GM19043 (cell line): ENCODE measurements around the gene USP13.
"Not testable (repeated sequence)": the region's sequence is repeated elsewhere in the genome, so short reads cannot be mapped to it uniquely, and the experiment has no call there.

ENCODE experiments used
- ATAC-seq: cut with Tn5 transposase; IDR thresholded peaks from one replicate; pipeline ENCODE4 v1.9.1; 2021; ENCODE audit warnings: low read depth; ENCODE audit not compliant: unreplicated experiment

USP13 gene

DNA sequence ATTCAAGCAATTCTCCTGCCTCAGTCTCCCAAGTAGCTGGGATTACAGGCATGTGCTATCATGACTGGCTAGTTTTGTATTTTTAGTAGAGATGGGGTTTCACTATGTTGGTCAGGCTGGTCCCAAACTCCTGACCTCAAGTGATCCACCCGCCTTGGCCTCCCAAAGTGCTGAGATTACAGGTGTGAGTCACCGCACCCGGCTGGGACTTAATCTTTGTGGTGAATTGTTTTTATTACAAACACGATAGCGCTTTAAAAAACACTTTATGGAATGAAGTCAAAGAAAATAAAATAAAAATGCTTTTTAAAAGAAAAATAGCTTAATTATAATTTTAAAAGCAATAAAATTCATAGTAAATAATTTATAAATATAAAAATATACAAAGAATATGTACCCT lies 130.0 kb downstream of the USP13 start:
- not testable (repeated sequence) for ATAC-seq

GRCh38 chr3:179788996-179789395 lies 136.2 kb downstream of the USP13 start:
- ATAC-seq, result no peak

DNA sequence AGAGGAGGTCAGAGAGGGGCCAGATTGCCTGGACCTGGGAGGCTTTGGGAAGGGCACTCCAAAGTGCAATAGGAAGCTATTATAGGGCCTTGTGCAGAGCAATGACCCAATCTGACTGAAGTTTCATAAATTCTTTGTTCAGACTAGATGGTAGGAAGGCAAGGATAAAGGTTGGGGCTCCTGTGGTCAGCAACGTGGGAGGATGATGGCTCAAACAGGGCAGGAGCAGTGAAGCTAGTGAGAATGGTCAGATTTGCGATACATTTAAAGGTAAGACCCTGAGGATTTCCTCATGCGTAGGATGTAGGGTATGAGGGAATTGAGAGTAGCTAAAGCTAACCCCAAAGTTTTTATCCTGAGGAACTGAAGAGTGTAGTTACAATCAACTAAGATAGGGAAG lies 139.0 kb downstream of the USP13 start:
- ATAC-seq, result no peak

GRCh38 chr3:179794355-179794754 lies 141.5 kb downstream of the USP13 start:
- ATAC-seq, result no peak

DNA sequence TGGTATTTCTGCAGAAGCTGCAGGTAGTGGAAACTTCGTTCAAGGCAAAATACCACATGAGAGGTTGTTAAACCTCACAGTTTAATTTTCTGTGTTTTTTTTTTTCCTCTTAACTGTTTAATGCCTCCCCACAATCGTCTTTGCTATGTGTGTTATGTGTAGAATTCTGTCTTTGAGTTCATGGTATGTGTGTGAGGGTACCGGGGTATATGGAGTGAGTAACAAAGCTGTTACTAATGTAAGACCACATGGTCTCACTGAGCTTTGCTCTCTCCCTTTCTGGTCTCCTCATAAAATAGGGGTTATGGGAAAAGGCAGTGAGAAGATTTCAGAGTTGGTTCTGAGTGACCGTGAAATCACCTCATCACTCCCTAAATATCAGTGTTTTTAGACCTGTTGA lies 143.6 kb downstream of the USP13 start:
- no peak for ATAC-seq

DNA sequence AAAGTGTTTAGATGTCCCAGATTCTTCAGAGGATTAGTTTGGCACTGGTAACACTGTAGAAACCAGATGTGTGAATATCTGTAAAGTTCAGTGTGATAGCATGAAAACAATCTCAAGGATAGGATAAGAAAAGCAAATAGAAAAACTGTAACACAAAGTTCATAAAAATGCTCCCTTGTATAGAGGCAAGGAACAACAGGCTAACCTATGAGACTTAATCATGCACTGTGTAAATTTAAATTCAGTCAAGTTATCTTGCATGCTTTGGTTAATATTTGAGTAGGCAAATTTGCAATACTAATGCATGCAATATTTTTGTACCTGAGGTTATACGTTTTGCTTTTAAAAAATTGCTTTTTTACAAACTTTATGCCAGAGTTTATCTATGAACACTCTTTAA lies 144.4 kb downstream of the USP13 start:
- ATAC-seq, result no peak

DNA sequence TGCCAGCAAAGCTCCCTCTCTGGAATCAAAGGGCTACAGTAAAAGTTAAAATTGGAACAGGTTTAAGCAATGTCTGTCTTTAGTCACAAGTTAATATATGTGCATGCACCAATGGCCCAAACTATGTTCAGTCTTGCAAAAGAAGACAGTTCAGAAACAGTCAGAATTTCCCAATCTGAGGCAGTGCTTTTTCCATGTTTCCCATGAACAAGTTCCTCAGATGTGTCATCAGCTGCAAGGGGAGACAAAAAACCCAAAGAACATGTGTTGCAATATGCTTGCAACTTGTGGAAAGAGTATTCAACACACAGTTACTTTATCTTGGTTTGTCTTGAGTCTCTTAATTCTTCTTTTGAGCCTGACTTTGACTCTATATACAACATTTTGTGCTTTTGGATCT lies 148.4 kb downstream of the USP13 start:
- ATAC-seq, result no peak

- ATAC-seq, result no peak
Observed at GRCh38 chr3:179801856-179802255, 149.0 kb downstream of the USP13 start.

DNA sequence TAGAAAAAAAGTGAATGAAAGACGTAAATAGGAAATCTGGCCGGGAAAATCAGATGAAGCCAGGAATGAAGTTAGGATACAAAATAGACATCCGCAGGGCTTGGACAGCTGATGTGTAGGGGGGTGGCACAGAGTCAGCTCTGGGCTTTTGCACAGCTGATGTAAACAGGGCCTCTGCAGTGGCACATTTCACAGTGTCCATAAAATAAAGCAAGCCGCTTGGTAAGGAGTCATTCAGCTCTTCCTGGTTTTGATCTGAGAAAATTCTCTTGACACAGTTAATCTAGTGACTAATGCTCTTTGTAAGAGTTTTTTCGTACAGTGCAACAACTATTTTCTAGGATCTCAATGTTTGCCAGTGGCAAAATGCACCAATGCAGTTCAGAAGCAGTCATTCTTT lies 153.3 kb downstream of the USP13 start:
- no peak for ATAC-seq

- no peak for ATAC-seq
Observed at GRCh38 chr3:179807588-179807987, 154.7 kb downstream of the USP13 start.

GRCh38 chr3:179809639-179810038 lies 156.8 kb downstream of the USP13 start:
- no peak for ATAC-seq

- ATAC-seq, result peak; percentile 83
Observed at GRCh38 chr3:179811321-179812095, 158.7 kb downstream of the USP13 start.

GRCh38 chr3:179812096-179812382 lies 159.2 kb downstream of the USP13 start:
- no peak for ATAC-seq

GRCh38 chr3:179819379-179819778 lies 166.5 kb downstream of the USP13 start:
- ATAC-seq, result no peak

- no peak for ATAC-seq
Observed at GRCh38 chr3:179822296-179822695, 169.5 kb downstream of the USP13 start.

GRCh38 chr3:179825527-179826246 lies 172.8 kb downstream of the USP13 start:
- ATAC-seq, result no peak

DNA sequence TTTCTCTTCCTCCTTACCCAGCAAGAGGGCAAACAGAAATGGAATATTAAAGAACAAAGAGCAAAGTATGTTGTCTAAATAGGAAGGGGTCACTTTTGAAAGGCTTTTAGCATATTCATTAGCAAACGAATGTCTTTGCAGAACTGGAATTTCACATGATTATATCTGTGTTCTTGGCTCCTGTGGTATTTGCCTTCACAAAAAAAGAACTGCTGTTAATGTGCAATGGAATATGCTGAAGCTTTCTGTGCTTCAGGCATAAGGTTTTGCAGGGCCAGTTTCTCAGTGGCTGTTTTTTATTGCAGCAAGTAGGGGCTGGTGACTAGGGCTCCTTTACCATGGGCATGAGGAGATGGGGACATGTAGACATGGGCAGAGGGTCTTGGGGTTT lies 173.4 kb downstream of the USP13 start:
- no peak for ATAC-seq

- no peak for ATAC-seq
Observed at GRCh38 chr3:179828738-179829137, 175.9 kb downstream of the USP13 start.

- no peak for ATAC-seq
Observed at GRCh38 chr3:179829401-179829800, 176.6 kb downstream of the USP13 start.

GRCh38 chr3:179832333-179832854 lies 179.6 kb downstream of the USP13 start:
- no peak for ATAC-seq

GRCh38 chr3:179833294-179833693 lies 180.5 kb downstream of the USP13 start:
- ATAC-seq, result no peak

GRCh38 chr3:179837374-179837773 lies 184.5 kb downstream of the USP13 start:
- no peak for ATAC-seq
